Measurements from ENCODE around the gene GLMN.

- TF ChIP-seq CTCF (IDR thresholded peaks at IDR 0.05; ENCODE audit: insufficient read depth, low read depth, low read length) (no peak), EZH2 (IDR thresholded peaks at IDR 0.05; ENCODE audit: insufficient read depth, low read length) (no peak)
Observed at GRCh38 chr1:92340154-92340553, 41.4 kb upstream of the GLMN start.
